Stimulated activated CD8-positive, alpha-beta memory T cell treated with anti-CD3 and anti-CD28 coated beads, Interleukin-2, amount 100 ng/mL, for 48 hours (primary cell): Measurements from ENCODE around the gene CASTOR1.

Experiments
- DNase-seq, 2 donors: peaks; one replicate each; pipeline ENCODE4 v3.0.0-alpha.2; 2020; ENCODE audit warnings: low read depth in 2 of 2

The CASTOR1 gene

DNA sequence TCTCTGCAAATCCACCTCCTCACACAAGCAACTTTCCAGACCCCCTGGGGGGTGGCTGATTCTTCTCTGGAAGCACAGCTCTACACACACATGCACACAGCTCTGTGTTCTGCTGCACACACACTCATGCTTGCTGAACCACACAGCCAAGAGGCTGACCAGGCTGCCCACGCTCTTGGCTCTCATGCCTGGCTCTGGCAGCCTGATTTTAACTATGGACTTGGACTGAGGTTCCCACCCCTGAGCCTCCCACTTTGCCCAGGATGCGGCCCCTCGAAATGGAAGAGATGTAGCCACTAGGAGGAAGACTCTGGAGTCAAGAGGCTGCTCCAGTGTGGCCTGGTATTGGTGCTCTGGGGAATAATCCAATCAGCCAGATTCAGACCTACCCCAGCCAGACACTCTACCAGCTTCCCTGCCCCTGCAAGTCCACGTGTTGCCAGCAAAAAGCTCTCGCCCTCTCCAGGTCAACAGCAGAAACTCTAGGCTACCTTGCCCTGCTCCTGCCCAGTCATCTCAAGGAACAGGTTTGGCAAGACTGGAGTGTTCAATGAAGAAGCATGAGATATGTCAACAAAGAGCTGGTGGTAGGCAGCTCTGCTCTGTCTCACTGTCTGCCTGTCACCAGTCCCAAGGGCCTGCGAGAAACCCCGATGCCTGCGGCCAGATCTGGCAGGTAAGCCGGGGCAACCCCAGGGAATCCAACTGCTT is 8.8 kb upstream of the CASTOR1 start:
- DNase-seq: no peak

DNA sequence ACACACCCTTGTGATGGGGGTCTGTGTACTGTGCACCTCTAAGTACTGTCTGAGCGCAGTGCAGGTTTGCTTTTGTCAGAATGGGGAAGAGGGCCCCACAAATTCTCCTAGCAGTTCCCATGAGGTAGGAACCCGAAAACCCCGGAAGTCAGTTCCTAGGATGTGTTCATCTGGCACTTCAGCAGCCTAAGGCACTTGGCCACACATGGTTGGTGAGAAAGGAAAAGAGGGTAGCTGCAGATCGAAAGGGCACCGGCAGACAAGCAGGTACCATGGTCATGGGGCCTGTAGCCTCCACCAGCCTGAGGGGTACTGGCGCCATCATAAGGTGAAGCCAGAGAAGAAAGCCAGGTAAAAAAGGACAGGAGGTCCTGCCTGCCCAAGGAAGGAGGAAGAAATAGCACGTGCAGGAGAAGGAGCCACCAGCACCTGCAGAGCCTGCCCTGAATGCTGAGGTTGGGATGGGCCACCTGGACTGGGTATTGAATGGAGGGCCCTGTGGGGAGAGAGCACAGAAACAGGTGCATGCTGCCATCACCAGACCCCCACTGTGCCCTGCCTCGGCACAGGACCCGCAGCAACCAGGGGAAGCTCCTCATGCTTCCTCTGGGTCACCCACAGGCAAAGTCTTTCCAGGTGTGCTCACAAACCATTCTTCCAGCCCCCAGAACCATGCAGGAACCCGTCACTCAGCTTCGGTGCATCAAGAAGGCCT is 8.1 kb upstream of the CASTOR1 start:
- DNase-seq: no peak

DNA sequence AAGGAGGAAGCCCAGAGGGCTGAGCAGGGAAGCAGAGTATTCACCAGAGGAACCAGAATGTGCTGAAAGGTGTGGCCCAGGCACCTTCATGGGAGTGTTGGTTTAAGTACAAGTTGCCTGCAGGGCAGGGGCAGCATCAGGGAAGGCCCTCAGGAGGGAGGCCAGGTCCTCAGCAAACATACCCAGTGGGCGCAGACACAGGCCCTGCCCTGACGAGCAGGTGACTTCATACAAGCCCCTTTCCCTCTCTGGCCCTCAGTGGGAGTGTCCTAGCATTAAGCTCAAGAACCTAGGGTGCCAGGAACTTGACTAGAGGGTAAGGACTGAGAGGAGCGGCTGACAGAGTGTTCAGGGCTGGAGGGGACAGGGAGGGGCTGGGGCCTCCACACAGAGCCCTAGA is 7.5 kb upstream of the CASTOR1 start:
- DNase-seq: no peak

DNA sequence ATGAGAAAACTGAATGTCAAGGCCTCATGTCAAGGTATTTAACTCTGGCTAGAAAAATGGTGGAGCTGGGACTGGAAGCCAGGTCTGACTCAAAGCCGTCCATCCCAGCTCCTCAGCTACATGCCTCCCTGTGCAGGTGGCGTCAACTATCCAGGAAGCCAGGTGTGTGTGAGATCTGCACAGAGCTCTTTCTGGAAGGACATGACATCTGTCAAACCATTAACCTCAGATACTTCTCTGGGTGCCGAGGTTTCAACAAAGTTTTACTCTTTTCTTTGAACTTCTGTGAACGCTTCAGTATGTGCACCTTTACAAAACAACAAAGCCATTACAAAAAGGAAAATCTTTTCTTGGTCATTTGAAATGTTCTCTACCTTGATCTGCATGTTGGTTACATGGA is 7.0 kb upstream of the CASTOR1 start:
- no peak for DNase-seq

- no peak for DNase-seq
Observed at GRCh38 chr22:30295576-30295975, 6.3 kb upstream of the CASTOR1 start.

GRCh38 chr22:30294830-30295229 is 5.5 kb upstream of the CASTOR1 start:
- DNase-seq: no peak

DNA sequence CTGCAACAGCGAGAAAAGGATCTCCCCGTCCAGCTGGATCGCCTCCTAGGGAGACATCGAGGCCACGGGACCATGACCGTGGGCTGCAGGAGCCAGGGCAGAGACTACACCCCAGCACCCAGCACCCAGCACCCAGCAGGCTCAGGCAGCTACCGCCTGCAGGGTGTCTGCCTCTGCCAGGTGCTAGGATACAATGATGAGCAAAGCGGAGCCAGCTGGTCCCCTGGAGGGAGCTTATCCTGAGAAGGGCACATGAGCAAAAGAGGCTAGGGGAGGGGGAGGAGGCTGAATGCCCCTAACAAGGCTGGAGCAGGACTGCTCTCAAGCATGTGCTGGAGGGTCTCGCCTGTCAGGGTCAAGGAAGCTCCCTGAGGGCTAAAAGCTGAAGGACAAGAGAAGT is 4.8 kb upstream of the CASTOR1 start:
- DNase-seq: no peak

GRCh38 chr22:30293026-30293425 is 3.7 kb upstream of the CASTOR1 start:
- DNase-seq: no peak

GRCh38 chr22:30292069-30292970 is 3.0 kb upstream of the CASTOR1 start:
- no peak for DNase-seq

GRCh38 chr22:30291058-30291892 is 2.0 kb upstream of the CASTOR1 start:
- no peak for DNase-seq

GRCh38 chr22:30290342-30291057 is 1.2 kb upstream of the CASTOR1 start:
- DNase-seq: no peak

DNA sequence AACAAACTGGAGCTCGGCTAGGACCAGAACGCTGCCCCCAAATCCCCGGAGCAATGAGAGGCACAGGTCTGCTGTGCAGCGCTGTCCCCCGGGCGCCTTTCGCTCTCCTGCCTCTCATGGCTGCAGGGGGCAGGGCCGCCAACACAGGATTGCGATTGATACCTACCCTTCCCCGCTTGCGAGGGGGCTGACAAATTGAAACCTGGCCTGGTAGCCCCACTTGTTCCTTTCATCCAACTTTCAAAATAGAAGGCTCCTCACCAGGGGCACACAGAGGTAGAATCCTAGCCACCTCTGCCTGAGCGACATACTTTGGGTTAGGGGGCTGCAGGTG is 642 bp upstream of the CASTOR1 start:
- no peak for DNase-seq

- DNase-seq: no peak
Observed at GRCh38 chr22:30288419-30289140, 725 bp downstream of the CASTOR1 start.

GRCh38 chr22:30287648-30288418 is 1.5 kb downstream of the CASTOR1 start:
- DNase-seq: peak; percentile 77 to 84

DNA sequence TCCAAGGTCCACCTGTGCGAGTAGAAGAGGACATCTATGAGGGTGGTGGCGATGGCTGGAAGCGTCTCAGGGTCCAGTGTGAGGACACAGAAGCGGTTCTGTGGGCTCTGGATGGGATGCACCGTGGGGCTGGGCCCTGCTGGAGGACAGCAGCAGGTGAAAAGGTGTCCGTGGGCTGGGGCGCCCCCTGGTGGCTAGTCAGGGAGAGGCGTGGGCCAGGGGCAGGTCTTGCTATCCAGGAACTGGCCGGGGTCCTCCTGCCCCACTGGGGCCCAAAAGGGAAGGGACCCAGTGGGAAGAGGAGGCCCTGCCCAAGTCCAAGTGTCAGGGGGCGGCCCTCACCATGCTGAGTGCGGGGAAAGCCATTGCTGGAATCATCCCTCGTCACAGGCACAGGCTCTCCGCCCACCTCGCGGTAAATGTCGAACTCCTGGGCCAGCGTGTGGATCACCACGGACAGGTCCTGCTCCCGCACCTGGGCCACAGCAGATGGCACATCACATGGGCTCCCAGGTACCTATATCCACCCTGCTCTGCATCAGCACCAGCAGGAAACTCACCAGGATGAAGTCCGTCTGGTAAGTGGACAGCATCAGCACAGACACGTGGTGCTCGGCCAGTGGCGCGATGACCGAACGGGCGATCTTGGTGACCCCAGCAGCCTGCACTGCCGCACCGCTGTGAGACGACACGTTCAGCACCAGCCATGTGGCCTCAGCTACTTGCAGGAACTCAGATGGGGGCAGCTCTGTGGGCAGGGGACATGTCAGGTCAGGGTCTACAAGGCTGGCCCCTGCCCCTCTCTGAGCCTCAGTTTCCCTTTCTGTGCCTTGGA is 2.3 kb downstream of the CASTOR1 start:
- peak; percentile 80 to 88 for DNase-seq

DNA sequence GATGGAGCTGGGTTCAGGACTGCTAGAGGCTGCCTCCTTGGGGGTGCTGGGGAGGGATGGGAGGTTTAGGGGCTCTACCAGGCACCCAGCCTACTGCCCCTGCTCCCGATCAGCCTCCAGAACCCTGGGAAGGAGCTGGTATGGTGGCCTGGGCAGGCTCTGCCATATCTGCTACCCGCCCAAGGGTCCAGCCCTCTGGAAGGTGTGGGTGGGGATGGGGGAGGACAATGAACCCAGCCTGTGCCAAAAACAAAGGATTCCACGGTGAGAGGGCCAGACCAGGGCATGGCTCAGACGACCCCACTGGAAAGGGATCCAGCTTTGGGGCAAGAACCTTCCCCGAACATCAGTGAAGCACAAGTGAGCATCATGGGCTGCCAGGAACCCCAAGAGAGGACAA is 3.0 kb downstream of the CASTOR1 start:
- no peak for DNase-seq

DNA sequence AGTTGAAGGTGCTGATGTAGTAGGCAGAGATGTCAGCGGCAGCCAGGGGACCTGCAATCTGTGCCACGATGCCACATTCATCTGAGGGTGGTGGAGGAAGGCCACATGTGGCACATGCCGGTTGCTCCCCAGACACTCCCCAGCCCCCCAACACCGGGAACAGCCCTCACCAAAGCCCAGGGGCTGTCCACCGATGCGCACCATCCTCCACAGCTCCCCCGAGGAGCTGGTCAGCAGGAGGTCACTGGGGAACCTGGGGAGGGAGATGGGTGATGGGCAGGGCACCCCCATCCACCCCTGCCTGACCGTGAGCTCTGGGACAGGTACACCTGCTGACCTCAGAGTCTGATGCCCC is 3.5 kb downstream of the CASTOR1 start:
- no peak for DNase-seq

- DNase-seq: no peak
Observed at GRCh38 chr22:30285176-30285845, 4.0 kb downstream of the CASTOR1 start.
